ENCODE results near the gene NHSL2. TPM values are rescaled to one million over a fixed set of nuclear protein-coding genes. Genes with fewer than 3 reads are reported as not detected.

Gene NHSL2
- total RNA-seq, 4 donors from 2014 or later = 16.2 to 26.5 (median 23.0) TPM

- WGBS, 2 donors = 61 to 89% methylated on average over 3 to 4 of the region's 4 CpGs
- TF ChIP-seq POLR2A (IDR thresholded peaks at IDR 0.05) = no peak
- TF ChIP-seq CTCF (IDR thresholded peaks at IDR 0.05) = no peak
- TF ChIP-seq EP300 (IDR thresholded peaks at IDR 0.05) = no peak
- H3K27ac ChIP-seq = no peak overlapping the region
Observed at GRCh38 chrX:72102760-72103159, 192.1 kb downstream of the NHSL2 start.

GRCh38 chrX:72105436-72105835, 194.8 kb downstream of the NHSL2 start:
- Histone ChIP-seq H3K36me3 (no peaks in the 10 kb centered on the region), H3K9me3 (no peaks in the 10 kb centered on the region), H3K27me3 (peaks cover 0 to 6% of the 10 kb centered on the region in 2 donors), H3K27ac (no peak overlapping the region), H3K4me3 (no peak overlapping the region), H3K4me1 (no peaks in the 10 kb centered on the region)
- no peak for DNase-seq (ENCODE audit: low spot score in 2 of 2)
- TF ChIP-seq POLR2A (IDR thresholded peaks at IDR 0.05) = no peak
- no peak for TF ChIP-seq EP300 (IDR thresholded peaks at IDR 0.05)
- no peak for TF ChIP-seq CTCF (IDR thresholded peaks at IDR 0.05)
- 73 to 87% methylated on average over 6 of the region's 6 CpGs for WGBS, 2 donors

More at GRCh38 chrX:72102760-72103159, 192.1 kb downstream of the NHSL2 start:
- no peaks in the 10 kb centered on the region for H3K36me3 ChIP-seq
- H3K4me3 ChIP-seq = no peak overlapping the region
- H3K4me1 ChIP-seq = no peaks in the 10 kb centered on the region
- H3K27me3 ChIP-seq = peaks cover 0 to 6% of the 10 kb centered on the region in 2 donors
- no peak for DNase-seq (ENCODE audit: low spot score in 2 of 2)
- no peaks in the 10 kb centered on the region for H3K9me3 ChIP-seq

- Histone ChIP-seq H3K36me3 (no peaks in the 10 kb centered on the region), H3K4me1 (no peaks in the 10 kb centered on the region), H3K9me3 (no peaks in the 10 kb centered on the region), H3K27me3 (no peaks in the 10 kb centered on the region), H3K27ac (no peak overlapping the region), H3K4me3 (no peak overlapping the region)
- DNase-seq (ENCODE audit: low spot score in 2 of 2) = no peak
- WGBS, 2 donors = 69 to 76% methylated on average over 6 of the region's 6 CpGs
- TF ChIP-seq EP300 (IDR thresholded peaks at IDR 0.05) (no peak), CTCF (IDR thresholded peaks at IDR 0.05) (no peak), POLR2A (IDR thresholded peaks at IDR 0.05) (no peak)
Observed at GRCh38 chrX:72107320-72107719, 196.7 kb downstream of the NHSL2 start.

GRCh38 chrX:72107841-72108595, 197.4 kb downstream of the NHSL2 start:
- no peak for DNase-seq (ENCODE audit: low spot score in 2 of 2)
- H3K4me3 ChIP-seq = no peak overlapping the region
- no peaks in the 10 kb centered on the region for H3K9me3 ChIP-seq
- no peak for TF ChIP-seq EP300 (IDR thresholded peaks at IDR 0.05)
- no peak for TF ChIP-seq CTCF (IDR thresholded peaks at IDR 0.05)
- TF ChIP-seq POLR2A (IDR thresholded peaks at IDR 0.05) = no peak
- H3K36me3 ChIP-seq = no peaks in the 10 kb centered on the region
- 88% methylated on average over 10 to 12 of the region's 12 CpGs for WGBS, 2 donors
- no peaks in the 10 kb centered on the region for H3K4me1 ChIP-seq
- H3K27me3 ChIP-seq = no peaks in the 10 kb centered on the region
- no peak overlapping the region for H3K27ac ChIP-seq

GRCh38 chrX:72108666-72109065, 198.0 kb downstream of the NHSL2 start:
- H3K27ac ChIP-seq = no peak overlapping the region
- no peak for DNase-seq (ENCODE audit: low spot score in 2 of 2)
- no peak overlapping the region for H3K4me3 ChIP-seq
- TF ChIP-seq POLR2A (IDR thresholded peaks at IDR 0.05) (no peak), CTCF (IDR thresholded peaks at IDR 0.05) (no peak), EP300 (IDR thresholded peaks at IDR 0.05) (no peak)
- no peaks in the 10 kb centered on the region for H3K4me1 ChIP-seq
- WGBS, 2 donors = 87 to 88% methylated on average over 4 to 10 of the region's 10 CpGs
- H3K36me3 ChIP-seq = no peaks in the 10 kb centered on the region
- no peaks in the 10 kb centered on the region for H3K9me3 ChIP-seq
- H3K27me3 ChIP-seq = no peaks in the 10 kb centered on the region
